ELR (cell line): ENCODE results near the gene KRT85.
"Not testable (repeated sequence)": the region's sequence is repeated elsewhere in the genome, so short reads cannot be mapped to it uniquely, and the experiment has no call there.

Experiments
- DNase-seq: peaks from one replicate; pipeline ENCODE4 v3.0.0-alpha.2; 2015; ENCODE audit warnings: low read depth

KRT85 gene

DNA sequence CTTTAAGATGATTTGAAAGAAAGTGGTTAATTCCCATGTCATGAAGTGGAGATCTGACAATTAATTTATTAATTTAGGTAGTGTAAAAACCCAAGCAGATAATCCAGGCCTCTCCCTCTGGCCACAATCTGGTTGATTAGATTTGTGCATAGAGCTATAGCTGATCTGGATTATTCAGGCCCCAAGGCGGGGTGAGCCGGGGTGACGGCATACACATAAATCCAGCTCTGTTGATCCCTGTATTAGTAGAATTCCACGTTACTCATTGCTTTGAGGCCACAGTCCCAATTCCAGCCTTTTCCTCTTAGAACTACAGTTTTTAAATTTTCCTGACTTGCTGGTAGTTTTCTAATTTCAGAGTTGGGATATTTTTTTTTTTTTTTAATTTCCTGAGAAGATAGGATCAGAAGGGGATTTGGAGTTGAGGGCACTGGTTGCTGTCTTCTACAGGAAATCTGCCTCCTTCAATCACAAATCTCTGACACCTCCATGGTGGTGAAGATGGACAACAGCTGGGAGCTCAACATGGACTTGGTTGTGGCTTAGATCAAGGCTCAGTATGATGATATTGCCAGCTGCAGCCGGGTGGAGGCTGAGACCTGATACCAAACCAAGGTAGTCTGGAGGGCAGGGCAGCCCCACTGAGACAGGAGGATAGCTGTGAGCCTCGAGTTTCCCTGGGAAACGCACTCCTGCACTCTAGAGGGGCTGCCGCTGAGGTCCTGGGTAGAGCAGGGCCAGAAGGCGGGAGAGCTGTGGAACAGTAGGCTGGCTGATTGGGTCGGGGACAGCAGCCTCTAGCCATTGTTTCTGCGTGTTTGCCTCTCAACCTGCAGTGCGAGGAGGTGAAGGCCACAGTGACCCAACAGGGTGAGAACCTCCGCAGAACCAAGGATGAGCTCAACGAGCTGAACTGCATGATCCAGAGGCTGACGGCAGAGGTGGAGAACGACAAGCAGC lies 19.4 kb downstream of the KRT85 start:
- DNase-seq = no peak

DNA sequence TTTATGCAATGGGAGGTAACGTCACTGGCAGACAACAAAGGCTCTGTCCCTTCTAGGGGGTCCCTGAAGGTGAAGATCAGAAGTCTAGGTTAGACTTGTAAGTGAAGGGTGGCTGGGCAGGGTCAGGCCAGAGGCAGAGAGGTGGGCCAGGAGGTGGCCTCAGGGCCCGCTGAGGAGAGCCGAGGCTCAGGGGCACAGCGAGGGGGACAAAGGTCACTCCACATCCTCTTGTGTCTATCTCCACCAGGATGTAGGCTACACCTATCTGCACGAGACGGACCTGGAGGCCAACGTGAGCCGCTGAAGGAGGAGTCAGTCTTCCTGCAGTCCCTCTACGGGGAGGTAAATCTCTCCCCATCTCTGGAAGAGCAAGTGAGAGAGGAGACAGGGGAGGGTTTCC lies 20.3 kb downstream of the KRT85 start:
- DNase-seq = no peak

DNA sequence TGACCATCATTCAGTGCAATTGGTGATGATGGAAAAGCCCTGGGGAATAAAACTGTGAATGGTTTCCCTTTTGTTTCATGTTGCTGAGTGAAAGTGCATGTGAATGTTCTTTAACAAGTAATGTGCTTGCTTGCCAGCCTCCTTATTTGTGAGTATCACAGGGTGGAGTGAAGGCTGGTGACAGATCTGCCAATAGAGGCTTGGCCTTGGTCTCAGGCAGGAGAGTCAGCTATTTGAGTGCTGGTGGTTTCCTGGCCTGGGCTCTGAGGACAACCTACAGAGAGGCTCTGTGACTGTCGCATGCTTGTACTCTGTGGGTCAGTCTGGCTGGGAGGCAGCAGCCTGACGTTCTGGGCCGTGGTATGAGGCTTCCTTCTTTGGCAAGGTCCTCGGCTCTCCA lies 20.7 kb downstream of the KRT85 start:
- DNase-seq = no peak

DNA sequence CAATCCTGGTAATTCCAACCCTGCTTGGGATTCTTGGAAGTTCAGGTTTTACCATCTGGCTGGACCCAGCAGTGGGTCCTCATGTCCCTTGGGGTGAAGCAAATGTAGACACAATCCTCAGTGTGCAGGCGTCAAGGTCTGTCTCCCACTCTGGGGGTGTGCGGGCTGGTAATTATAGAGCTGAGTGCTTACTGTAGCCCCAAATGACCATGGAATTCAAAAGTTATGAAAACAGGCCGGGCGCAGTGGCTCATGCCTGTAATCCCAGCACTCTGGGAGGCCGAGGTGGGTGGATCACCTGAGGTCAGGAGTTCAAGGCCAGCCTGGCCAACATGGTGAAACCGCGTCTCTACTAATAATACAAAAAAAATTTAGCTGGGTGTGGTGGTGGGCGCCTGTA lies 22.2 kb downstream of the KRT85 start:
- not testable (repeated sequence) for DNase-seq

DNA sequence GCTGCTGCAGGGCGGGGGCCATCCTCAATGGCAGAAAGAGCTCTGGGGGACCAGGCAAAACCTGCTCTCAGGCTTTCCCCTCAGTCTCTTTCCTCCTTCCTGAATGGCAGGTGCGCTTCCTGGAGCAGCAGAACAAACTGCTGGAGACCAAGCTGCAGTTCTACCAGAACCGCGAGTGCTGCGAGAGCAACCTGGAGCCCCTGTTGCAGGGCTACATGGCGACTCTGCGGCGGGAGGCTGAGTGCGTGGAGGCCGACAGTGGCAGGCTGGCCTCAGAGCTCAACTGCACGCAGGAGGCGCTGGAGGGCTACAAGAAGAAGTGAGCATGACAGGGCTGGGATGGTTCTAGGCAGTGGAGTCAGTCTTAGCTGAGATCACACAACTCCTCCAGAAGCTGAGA lies 23.2 kb downstream of the KRT85 start:
- DNase-seq = no peak

DNA sequence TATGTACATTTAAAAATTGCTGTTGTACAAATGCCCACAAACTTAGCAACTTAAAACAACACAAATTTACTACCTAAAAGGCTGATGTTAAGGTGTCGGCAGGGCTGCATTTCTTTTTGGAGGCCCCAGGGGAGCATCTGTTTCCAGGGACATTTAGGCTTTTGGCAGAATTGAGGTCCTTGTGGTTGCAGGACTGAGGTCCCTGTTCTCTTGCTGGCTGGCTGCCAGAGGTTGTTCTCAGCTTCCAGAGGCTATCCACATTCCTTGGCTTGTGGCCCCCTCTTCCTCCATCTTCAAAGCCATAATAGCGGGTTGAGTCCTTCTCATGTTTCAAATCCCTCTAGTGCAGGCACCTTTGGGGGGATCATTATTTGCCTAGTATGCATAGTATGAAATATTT lies 23.7 kb downstream of the KRT85 start:
- no peak for DNase-seq

DNA sequence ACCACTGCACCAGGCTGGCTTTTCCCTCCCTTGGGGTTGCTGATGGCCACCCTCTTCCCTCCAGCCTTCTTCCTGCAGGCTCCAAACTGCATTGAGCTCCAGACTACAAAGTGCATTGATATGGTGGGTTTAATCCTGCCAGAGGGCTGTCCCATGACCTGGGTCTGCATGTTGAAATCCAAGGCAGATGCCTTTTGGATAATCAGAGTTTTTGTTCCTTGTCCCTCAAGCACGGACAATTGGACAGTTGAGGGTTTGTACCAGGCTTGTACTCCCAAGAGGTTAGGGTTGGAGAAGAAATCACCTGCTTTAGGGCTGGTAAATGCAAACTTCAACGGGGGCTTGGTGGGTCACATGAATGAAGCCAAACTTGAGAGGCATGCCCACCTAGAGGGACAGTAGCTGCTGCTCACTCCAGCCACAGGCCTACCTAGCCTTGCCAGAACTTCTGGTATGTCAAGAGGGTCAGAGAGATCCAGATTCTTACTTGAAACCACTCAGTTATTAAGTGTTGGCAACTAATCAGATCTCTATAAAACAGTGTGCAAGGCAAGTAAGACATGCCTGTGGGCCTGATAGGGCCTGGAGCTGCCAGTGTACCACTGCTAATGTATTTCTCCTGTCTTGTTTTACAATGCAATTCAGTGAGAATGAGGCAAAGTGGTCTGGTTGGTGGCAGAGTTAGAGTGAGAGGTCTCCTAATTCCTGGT lies 24.3 kb downstream of the KRT85 start:
- DNase-seq = no peak

DNA sequence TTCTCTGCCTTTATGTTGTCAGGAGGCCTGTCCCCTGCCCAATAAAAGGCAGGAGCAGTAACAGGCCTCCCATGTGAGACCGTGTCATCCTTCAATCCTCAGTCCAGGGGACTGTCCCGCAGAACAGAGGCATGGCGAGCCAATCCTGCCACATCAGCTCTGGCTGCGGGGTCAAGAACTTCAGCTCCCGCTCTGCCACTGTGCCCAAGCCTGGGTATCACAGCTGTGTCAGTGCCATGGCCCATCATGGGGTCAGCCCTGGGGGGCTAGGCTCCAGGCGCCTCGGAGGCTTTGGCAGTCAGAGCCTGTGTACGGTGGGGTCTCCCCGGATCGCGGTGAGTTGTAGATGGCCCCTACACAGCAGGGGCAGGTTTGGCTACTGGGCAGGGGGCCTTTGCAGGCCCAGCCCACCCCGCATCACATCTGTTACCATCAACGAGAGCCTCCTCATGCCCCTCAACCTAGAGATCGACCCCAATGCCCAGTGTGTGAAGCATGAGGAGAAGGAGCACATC lies 26.2 kb downstream of the KRT85 start:
- DNase-seq = no peak

DNA sequence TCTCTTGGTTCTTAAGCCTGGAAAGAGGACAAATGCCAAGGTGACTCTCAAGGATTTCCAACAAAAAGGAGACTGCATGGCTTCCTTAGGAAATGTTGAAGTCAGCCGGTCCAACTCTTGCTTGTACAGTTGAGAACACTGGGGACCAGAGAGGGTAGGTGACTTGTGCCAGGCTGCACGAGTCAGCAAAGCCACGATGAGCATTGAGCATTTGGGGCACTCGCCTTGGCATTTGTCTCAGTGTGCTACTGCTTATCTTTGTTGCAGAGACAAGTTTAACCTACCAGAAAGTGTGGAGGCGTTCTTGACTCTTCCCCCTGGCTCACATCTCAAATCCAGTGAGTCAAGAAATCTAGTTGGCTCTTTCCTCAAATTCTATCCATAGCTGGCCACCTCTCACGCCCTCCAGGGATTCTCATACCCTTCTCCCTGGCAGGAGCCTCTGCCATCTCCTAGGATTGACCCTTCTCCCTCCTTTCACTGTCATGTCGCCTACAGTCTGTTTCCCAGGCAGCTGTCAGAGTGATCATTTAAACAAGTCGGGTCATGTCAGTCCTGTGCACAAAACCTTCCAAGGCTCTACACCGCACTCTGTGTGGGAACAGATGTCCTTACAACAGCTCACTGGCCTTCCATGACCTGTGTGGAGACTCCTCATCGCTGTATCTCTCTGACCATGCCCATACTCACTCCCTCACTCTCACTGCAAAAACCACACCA lies 28.9 kb downstream of the KRT85 start:
- DNase-seq = no peak

DNA sequence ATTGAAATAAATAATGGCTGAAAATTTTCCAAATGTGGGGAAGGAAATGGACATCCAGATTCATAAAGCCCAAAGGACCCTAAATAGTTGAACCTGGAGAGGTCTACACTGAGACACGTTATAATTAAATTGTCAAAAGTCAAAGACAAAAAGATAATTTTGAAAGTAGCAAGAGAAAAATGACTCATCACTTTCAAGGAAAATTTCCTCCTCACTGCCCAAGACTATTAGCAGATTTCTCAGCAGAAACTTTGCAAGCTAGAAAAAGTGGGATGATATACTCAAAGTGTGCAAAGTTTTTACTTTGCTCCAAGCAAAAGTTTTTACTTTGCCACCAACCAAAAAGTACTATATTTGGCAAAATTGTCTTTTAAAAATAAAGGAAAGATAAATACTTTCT lies 30.2 kb downstream of the KRT85 start:
- peak; percentile 23 for DNase-seq

DNA sequence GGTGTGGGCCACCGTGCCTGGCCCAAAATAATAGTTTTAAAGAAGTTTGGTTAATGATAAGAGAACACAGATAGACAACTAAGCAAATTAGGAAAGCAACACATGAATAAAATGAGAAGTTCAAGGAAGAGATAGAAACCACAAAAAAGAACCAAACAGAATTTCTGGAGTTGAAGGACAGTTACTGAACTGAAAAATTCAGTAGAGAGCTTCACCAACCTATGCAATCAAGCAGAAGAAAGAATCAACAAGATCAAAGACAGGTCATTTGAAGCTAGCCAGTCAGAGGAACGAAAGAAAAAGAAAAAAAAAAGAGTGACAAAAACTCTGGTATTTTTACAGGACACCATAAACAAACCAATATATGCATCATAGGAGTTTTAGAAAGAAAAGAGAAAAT lies 30.6 kb downstream of the KRT85 start:
- DNase-seq = no peak

DNA sequence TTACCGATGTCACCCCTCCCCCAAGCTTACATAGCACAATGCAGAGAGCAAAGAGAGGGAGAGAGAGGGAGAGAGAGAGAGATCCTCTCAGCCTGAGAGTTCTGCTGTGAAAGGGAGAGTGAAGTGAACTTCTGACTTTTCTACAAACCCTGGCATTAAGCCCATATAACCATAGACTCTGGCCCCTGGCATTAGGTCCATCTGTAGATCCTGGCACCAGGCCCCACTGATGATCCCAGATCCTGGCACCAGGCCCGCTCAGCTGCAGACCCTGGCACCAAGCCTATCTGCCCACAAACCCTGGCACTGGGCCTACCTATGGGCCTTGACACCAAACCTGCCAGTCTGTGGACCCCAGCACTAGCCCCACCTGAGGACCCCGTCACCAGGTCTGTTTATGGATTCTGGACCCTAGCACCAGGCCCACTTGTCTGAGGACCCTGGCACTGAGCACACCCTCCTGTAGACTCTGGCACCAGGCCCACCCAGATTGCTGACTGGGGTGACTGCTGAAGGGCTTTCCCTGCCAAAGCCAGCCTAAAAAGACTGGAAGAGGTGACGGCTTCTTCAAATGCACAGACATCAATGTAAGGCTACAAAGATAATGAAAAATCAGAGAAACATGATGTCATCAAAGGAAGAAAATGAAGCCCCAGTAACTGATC lies 31.6 kb downstream of the KRT85 start:
- DNase-seq = no peak

DNA sequence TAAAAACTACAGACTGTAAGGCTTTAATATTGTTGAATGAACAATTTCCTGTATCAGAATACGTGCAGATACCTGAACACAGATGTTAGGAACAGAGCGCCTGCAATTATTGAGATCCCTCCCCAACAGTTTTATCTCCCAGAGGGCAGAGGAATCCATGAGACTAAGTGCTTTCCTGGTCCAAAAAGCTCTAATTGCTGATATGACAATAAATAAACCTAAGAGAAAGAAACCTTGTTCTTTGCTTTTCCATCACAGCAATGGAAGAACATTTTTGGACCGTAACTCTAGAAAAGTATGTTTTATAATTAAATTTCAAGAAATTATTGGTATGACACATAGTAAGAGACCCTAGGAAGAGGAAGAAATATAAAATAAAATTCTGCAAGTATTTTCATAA lies 33.1 kb downstream of the KRT85 start:
- DNase-seq = no peak

DNA sequence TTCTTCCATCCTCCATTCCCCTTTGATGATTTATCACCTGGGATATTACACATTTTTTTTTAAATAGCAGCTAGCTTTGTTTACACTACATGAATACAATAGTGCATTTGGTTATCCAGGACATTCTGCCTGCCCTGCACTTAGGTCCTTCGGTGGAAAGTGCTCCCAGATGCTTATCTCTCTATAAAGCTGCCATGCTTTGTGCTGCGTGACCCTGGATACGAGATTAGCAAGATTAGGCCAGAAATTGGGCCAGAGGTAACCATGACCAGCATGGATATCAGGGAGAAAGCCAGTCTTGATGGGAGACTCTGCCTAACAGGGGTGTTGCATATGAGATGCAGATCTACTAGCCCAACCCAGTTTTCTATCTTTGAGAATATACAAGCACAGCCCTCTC lies 34.0 kb downstream of the KRT85 start:
- DNase-seq = no peak

DNA sequence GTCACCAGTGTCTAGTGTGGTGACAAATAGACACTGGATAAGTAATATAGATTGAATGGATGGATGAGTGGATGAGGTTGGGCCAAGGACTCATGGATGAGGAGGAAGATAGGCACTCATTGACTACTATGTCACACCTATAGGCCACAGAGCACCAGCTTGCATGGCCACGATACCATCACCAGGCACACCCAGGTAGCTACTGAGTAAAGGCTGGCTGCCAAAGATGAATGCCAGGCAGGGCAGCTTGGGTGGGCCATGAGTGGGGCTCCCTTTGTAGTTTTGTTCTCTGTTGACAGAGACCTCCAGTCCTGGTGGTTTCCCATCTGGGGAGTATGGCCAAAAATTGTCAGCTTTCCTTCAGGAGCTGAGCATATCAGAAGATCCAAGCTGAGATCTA lies 34.9 kb downstream of the KRT85 start:
- DNase-seq = no peak

DNA sequence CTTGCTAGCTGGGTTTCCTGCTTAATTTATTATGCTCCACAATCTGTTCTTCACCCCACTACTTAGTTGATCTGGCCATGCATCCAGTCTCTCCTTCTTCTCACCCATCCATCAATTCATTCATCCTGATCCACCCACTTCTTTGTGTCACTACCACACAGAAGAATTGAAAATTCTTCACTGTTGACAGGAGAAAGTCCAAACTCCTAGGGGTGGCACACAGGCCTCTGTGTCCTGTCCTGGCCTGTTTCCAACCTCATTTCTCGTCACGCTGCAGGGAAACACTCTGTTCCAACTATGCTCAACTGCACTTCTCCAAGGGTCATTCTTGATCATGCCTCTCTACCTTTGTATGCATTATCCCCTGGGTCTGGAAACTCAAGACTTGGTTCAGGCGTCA lies 35.4 kb downstream of the KRT85 start:
- DNase-seq = no peak

DNA sequence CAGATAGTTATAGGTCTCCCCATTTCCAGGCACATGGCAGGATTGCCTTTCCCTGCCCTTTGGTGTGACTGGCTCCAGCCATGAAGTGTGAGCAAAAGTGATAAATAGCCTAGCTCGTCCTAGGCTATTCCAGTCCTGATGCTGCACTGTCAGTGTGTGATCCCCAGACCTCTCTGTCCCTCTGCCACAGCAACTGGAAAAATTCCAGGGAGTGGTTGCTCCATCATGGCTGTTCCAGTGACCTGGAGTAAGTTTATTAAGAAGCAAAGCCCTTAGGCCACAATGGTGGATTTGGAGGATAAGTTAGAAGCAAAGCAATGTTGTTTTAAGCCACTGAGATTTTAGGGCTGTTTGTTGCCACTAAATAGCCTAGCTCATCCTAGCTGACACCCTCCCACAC lies 36.2 kb downstream of the KRT85 start:
- DNase-seq = no peak

DNA sequence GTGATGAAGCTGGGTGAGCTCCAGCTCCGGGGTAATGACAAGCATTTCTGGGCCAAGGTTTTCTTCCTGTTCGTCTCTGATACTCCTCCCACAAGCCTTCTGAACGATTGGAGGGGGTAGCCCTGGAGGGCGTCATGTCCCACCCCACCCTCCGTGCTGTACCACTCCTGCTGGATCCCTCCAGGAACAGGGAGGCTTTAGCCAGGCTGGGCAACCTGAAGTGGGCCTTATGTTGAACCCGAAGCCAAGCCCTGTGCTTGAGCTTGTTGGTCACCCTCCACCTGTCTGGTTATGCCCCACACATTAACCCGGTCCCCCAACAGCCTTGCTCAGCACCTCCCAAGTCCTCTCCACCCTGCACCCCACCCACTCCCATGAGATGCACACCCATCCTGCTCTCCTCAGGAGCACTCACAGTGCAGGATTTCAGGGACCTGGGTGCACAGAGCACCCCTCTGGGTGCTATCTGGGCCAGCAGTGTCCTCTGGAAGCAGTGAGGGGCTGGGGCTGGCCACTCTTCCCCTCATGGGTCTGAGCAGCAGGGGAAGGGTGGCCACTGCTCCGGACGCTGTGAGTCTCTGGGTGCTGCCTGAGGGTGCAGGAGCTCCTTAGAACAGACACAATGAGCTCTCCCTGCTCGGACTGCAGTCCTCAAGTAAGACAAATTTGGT lies 39.3 kb downstream of the KRT85 start:
- DNase-seq = no peak

DNA sequence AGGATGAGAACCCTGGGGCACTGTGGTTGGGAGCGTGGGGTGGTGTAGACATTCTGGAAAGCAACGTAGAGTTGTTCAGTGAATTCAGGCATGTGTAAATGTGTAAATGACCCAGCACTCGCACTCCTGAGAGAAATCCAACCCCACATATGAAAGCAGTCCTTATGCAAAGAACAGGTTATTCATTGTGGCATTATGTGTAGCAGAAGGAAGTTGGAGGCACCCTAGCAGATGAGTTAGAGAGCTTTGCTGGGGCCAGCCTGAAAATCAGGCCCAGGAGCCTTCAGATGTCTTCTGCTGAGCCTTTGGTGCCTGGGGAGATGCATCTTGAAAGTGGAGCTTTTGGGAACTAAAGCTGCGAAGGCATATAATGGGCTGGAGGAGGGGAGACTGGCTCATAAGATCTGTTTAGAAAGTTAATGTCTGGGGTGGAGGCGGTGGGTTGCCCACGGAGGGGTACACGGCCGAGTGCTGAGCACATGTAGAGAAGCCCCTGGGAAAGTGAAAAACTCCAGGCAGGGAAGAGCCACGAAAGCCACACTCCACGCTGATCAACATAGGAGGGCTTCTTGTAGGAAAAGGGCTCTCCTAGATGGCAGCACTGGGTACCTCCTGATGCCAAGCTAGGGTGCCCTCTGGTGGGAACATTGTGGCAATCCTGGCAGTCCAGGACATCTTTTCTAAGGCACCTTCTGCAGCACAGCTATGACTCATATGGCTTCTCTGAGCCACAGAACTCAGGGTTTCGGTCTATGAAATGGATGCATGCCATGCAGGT lies 40.0 kb downstream of the KRT85 start:
- DNase-seq = peak; percentile 95

DNA sequence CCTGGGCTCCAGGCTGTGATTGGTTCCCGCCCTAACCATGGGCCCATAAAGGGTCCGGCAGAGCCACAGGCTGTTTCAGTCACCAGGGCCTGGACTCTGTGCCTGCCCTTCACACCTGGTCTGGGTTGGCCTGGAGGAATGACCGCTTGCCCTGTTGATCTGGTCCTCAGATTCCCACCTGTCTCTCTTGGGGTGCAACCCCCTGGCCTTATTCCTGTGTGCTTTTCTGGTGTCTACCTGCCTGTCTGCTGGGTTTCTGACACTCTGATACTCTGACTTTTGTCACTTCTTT lies 43.2 kb downstream of the KRT85 start:
- DNase-seq = no peak
